Measurements from ENCODE around the gene ALG2. TPM values are rescaled to one million over a fixed set of nuclear protein-coding genes. Genes with fewer than 3 reads are reported as not detected.

ALG2 gene
- total RNA-seq, 6 experiments from 2014 or later: 26.2 to 32.6 (median 27.7) TPM

DNA sequence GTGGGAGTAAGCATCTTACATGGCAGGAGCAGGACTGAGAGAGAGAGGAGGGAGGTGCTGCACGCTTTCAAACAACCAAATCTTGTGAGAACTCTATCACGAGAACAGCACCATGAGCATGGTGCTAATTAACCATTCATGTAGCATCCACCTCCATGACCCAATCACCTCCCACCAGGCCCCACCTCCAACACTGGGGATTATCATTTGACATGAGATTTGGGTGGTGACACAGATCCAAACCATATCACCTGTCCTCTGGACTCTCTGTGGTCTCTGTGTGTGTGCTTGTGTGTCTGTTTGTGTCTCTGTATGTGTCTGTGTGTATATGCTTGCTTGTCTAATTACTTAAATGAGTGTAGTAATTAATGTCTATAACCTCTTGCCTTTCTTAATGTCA, 31.4 kb upstream of the ALG2 start:
- ATAC-seq: no peak
- no peak for DNase-seq
- H3K4me1 ChIP-seq: no peaks in the 10 kb centered on the region
- no peaks in the 10 kb centered on the region for H3K9me3 ChIP-seq
- intact Hi-C loops (cut with DNase I): no loop called here
- H3K36me3 ChIP-seq: no peaks in the 10 kb centered on the region
- H3K27ac ChIP-seq: no peak overlapping the region
- no CpG with 5 or more reads among the region's 2 CpGs for WGBS (ENCODE audit: insufficient coverage, low coverage, low lambda C conversion rate, missing lambda C conversion rate)
- no peaks in the 10 kb centered on the region for H3K27me3 ChIP-seq
- no peak for TF ChIP-seq POLR2A (IDR thresholded peaks at IDR 0.05)
- TF ChIP-seq, protein P1, sequence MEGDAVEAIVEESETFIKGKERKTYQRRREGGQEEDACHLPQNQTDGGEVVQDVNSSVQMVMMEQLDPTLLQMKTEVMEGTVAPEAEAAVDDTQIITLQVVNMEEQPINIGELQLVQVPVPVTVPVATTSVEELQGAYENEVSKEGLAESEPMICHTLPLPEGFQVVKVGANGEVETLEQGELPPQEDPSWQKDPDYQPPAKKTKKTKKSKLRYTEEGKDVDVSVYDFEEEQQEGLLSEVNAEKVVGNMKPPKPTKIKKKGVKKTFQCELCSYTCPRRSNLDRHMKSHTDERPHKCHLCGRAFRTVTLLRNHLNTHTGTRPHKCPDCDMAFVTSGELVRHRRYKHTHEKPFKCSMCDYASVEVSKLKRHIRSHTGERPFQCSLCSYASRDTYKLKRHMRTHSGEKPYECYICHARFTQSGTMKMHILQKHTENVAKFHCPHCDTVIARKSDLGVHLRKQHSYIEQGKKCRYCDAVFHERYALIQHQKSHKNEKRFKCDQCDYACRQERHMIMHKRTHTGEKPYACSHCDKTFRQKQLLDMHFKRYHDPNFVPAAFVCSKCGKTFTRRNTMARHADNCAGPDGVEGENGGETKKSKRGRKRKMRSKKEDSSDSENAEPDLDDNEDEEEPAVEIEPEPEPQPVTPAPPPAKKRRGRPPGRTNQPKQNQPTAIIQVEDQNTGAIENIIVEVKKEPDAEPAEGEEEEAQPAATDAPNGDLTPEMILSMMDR (IDR thresholded peaks at IDR 0.05): no peak
- no peak overlapping the region for H3K4me3 ChIP-seq

DNA sequence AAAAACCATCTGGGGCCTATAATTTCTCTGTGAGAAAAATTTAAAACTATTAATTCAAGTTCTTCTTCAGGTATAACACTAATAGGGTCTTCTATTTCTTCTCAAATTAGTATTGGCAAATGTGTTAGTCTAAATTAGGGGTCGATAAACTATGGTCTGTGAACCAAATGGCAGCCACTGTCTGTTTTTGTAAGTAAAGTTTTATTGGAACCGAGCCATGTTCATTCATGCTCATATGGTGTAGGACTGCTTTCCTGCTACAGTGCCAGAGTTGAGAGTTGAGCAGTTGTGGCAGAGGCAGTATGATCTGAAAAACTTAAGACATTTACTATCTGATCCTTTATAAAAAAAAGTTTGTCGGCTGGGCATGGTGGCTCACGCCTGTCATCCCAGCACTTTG, 29.4 kb upstream of the ALG2 start:
- no peaks in the 10 kb centered on the region for H3K36me3 ChIP-seq
- H3K9me3 ChIP-seq: no peaks in the 10 kb centered on the region
- intact Hi-C loops (cut with DNase I): no loop called here
- H3K27ac ChIP-seq: no peak overlapping the region
- WGBS (ENCODE audit: insufficient coverage, low coverage, low lambda C conversion rate, missing lambda C conversion rate): 90% methylated on average over 4 of the region's 4 CpGs
- no peak overlapping the region for H3K4me3 ChIP-seq
- no peak for TF ChIP-seq POLR2A (IDR thresholded peaks at IDR 0.05)
- TF ChIP-seq, protein P1 (IDR thresholded peaks at IDR 0.05): no peak
- no peaks in the 10 kb centered on the region for H3K27me3 ChIP-seq
- DNase-seq: no peak
- ATAC-seq: no peak
- no peaks in the 10 kb centered on the region for H3K4me1 ChIP-seq

DNA sequence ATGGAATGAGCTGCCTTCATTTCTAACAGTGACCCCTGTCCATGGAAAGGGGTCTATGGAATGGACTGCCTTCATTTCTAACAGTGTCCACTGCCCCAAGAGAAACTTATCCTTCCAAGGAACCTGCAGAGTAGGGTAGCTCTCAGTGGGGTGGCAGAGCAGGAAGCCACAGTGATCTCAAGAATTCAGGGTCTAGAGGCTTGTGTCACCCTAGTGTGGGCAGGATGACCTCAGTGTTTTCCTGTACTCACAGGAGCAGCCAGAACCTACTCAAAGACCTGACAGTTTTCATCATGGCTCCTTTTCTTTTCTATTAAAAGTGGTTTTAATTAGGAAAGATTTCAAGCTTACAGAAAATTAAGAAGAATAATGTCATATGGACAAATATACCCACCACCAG, 27.9 kb upstream of the ALG2 start:
- Histone ChIP-seq H3K36me3 (no peaks in the 10 kb centered on the region), H3K9me3 (no peaks in the 10 kb centered on the region), H3K27ac (no peak overlapping the region), H3K27me3 (no peaks in the 10 kb centered on the region), H3K4me3 (no peak overlapping the region), H3K4me1 (no peaks in the 10 kb centered on the region)
- no peak for ATAC-seq
- no peak for DNase-seq
- intact Hi-C loops (cut with DNase I): no loop called here
- TF ChIP-seq POLR2A (IDR thresholded peaks at IDR 0.05): no peak

DNA sequence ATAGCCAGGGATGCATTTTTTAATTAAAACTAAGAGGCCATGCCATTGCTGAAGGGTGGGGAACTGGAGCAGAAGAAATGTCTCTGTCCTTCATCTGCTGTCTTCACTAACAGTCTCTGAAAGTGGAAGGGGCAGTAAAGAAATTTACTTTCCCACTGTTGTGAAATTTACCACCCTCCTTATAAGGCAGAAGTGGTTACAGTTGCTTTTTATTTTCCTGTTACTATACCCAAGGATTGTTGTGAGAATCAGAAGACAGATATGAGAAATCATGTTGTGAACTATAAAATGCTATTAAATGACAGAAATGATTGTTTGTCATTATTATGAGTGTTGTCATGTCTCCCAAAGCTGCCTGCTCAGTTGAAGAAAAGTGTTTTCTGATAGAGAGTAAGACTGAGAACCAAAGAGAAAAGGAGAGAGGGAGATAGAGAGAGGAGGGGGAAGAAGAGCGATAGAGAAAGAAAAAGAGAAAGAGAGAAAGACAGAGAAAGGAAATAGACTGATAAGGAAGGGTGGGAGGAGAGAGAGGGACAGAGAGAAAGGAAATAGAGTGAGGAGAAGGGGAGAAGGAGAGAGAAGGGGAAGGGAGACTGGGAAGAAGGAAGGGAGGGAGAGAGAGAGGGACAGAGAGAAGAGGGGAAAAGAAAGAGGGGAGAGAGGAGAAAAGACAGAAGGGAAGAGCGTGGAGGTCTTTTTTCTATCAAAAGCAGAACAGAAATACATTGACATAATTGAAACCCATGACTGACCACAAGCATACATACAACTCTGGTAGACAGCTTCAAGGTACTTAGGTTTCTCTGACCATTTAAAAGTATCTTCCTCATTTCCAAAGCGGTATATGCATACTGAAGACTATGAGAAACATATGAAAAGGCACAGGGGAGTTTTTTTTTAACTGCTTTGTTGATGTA, 22.9 kb upstream of the ALG2 start:
- intact Hi-C loops (cut with DNase I): no loop called here
- TF ChIP-seq, protein P1 (IDR thresholded peaks at IDR 0.05): no peak
- TF ChIP-seq POLR2A (IDR thresholded peaks at IDR 0.05): no peak
- Histone ChIP-seq H3K27ac (no peak overlapping the region), H3K4me3 (no peak overlapping the region), H3K9me3 (no peaks in the 10 kb centered on the region), H3K27me3 (no peaks in the 10 kb centered on the region), H3K36me3 (no peaks in the 10 kb centered on the region), H3K4me1 (peaks cover 0 to 5% (median 0%) of the 10 kb centered on the region in 4 donors)
- ATAC-seq (no peak), DNase-seq (no peak)
- 41% methylated on average over 2 of the region's 3 CpGs for WGBS (ENCODE audit: insufficient coverage, low coverage, low lambda C conversion rate, missing lambda C conversion rate)

DNA sequence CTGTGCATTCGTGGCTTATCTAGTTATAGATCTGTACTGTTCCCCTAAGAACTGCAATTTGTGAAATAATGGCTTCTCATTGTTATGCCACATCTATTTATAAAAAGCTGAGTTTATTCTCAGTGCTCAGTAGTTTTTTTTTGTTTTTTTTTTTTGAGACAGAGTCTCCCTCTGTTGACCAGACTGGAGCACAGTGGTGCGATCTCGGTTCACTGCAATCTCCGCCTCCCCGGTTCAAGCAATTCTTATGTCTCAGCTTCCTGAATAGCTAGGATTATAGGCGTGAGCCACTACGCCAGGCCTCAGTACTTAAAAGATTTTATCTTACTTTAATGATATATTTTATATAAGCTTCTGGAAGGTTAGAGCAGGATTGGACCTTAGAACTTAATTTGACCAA, 19.4 kb upstream of the ALG2 start:
- Histone ChIP-seq H3K27ac (no peak overlapping the region), H3K9me3 (no peaks in the 10 kb centered on the region), H3K27me3 (no peaks in the 10 kb centered on the region), H3K4me1 (peaks cover 0 to 10% (median 0%) of the 10 kb centered on the region in 4 donors), H3K4me3 (no peak overlapping the region), H3K36me3 (no peaks in the 10 kb centered on the region)
- DNase-seq (no peak), ATAC-seq (no peak)
- TF ChIP-seq, protein P1 (IDR thresholded peaks at IDR 0.05): no peak
- no peak for TF ChIP-seq POLR2A (IDR thresholded peaks at IDR 0.05)
- intact Hi-C loops (cut with DNase I): no loop called here
- 91% methylated on average over 7 of the region's 7 CpGs for WGBS (ENCODE audit: insufficient coverage, low coverage, low lambda C conversion rate, missing lambda C conversion rate)
